Lower leg skin (tissue), 3 donors: ENCODE results near the gene SFXN4.

Experiments
- POLR2A ChIP-seq, 2 donors: fragments of 450-650 bp; IDR thresholded peaks; one replicate each; pipeline ENCODE4 v1.6.1; 2016 to 2017; ENCODE audit warnings: antibody characterized with exemption in 2 of 2, mild to moderate bottlenecking in 1 of 2, moderate library complexity in 1 of 2
- TF ChIP-seq, protein P1 (sequence below), 3 donors: fragments of 450-650 bp; IDR thresholded peaks; one replicate each; pipeline ENCODE4 v1.5.1; 2016; ENCODE audit warnings: antibody characterized with exemption in 3 of 3, mild to moderate bottlenecking in 3 of 3, moderate library complexity in 2 of 3

- TF ChIP-seq, protein P1, sequence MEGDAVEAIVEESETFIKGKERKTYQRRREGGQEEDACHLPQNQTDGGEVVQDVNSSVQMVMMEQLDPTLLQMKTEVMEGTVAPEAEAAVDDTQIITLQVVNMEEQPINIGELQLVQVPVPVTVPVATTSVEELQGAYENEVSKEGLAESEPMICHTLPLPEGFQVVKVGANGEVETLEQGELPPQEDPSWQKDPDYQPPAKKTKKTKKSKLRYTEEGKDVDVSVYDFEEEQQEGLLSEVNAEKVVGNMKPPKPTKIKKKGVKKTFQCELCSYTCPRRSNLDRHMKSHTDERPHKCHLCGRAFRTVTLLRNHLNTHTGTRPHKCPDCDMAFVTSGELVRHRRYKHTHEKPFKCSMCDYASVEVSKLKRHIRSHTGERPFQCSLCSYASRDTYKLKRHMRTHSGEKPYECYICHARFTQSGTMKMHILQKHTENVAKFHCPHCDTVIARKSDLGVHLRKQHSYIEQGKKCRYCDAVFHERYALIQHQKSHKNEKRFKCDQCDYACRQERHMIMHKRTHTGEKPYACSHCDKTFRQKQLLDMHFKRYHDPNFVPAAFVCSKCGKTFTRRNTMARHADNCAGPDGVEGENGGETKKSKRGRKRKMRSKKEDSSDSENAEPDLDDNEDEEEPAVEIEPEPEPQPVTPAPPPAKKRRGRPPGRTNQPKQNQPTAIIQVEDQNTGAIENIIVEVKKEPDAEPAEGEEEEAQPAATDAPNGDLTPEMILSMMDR (IDR thresholded peaks at IDR 0.05) = no peak
- TF ChIP-seq POLR2A (IDR thresholded peaks at IDR 0.05) = no peak
These were observed 39.6 kb downstream of the SFXN4 start for GRCh38 chr10:119125942-119126341.
